WERI-Rb-1 (cell line): ENCODE data around the gene UBIAD1.

Experiments used
- DNase-seq: peaks from one replicate; pipeline ENCODE4 v3.0.0-alpha.2; 2020
- H3K27ac ChIP-seq: fragments of 250-450 bp; sonication (Bioruptor Pico); 2 replicates; pipeline ENCODE4 v1.5.1; 2020; ENCODE audit warnings: mild to moderate bottlenecking, moderate library complexity
- H3K27me3 ChIP-seq: fragments of 250-450 bp; sonication (Bioruptor Pico); 2 replicates; pipeline ENCODE4 v1.5.1; 2021; ENCODE audit warnings: mild to moderate bottlenecking, low read depth, moderate library complexity; ENCODE audit not compliant: insufficient read depth, severe bottlenecking
- H3K36me3 ChIP-seq: fragments of 250-450 bp; sonication (Bioruptor Pico); 2 replicates; pipeline ENCODE4 v1.5.1; 2020; ENCODE audit warnings: mild to moderate bottlenecking, moderate library complexity
- H3K4me3 ChIP-seq: 2 replicates; pipeline ENCODE4 v1.5.1; 2011; ENCODE audit warnings: low read depth, mild to moderate bottlenecking, control low read depth, low read length
- H3K9me3 ChIP-seq: fragments of 250-450 bp; sonication (Bioruptor Pico); 2 replicates; pipeline ENCODE4 v1.5.1; 2021; ENCODE audit warnings: mild to moderate bottlenecking, moderate library complexity; ENCODE audit not compliant: severe bottlenecking
- CTCF ChIP-seq: IDR thresholded peaks from 2 replicates; pipeline ENCODE4 v1.5.1; 2011; ENCODE audit warnings: low read depth, mild to moderate bottlenecking, control low read depth, inconsistent platforms, low read length

Gene UBIAD1

GRCh38 chr1:11308699-11309224 is 35.8 kb downstream of the UBIAD1 start:
- H3K36me3 ChIP-seq = no peaks in the 10 kb centered on the region
- no peaks in the 10 kb centered on the region for H3K27me3 ChIP-seq
- H3K9me3 ChIP-seq = no peaks in the 10 kb centered on the region
- H3K27ac ChIP-seq = no peak overlapping the region
- DNase-seq = no peak
- no peak for TF ChIP-seq CTCF
- no peak overlapping the region for H3K4me3 ChIP-seq

GRCh38 chr1:11309385-11309784 is 36.4 kb downstream of the UBIAD1 start:
- Histone ChIP-seq H3K4me3 (no peak overlapping the region), H3K27ac (no peak overlapping the region), H3K27me3 (no peaks in the 10 kb centered on the region), H3K9me3 (no peaks in the 10 kb centered on the region), H3K36me3 (no peaks in the 10 kb centered on the region)
- DNase-seq = no peak
- TF ChIP-seq CTCF = no peak

- Histone ChIP-seq H3K27me3 (no peaks in the 10 kb centered on the region), H3K4me3 (peak overlapping the region; percentile 31), H3K9me3 (no peaks in the 10 kb centered on the region), H3K36me3 (no peaks in the 10 kb centered on the region), H3K27ac (peak overlapping the region; percentile 95)
- DNase-seq = peak; percentile 90
- TF ChIP-seq CTCF = no peak
Measured at GRCh38 chr1:11311816-11312755, 39.1 kb downstream of the UBIAD1 start.

GRCh38 chr1:11314959-11315358 is 42.0 kb downstream of the UBIAD1 start:
- TF ChIP-seq CTCF = no peak
- peak overlapping the region; percentile 60 for H3K27ac ChIP-seq
- no peaks in the 10 kb centered on the region for H3K9me3 ChIP-seq
- peak; percentile 55 for DNase-seq
- H3K4me3 ChIP-seq = no peak overlapping the region
- H3K27me3 ChIP-seq = no peaks in the 10 kb centered on the region
- H3K36me3 ChIP-seq = no peaks in the 10 kb centered on the region

- Histone ChIP-seq H3K36me3 (no peaks in the 10 kb centered on the region), H3K9me3 (no peaks in the 10 kb centered on the region), H3K27ac (no peak overlapping the region), H3K27me3 (no peaks in the 10 kb centered on the region), H3K4me3 (no peak overlapping the region)
- no peak for TF ChIP-seq CTCF
- no peak for DNase-seq
Measured at GRCh38 chr1:11316701-11317100, 43.7 kb downstream of the UBIAD1 start.
